ENCODE data around the gene TSGA10. TPM values are rescaled to one million over a fixed set of nuclear protein-coding genes. Genes with fewer than 3 reads are reported as not detected.

Gene TSGA10
- total RNA-seq, 4 donors from 2014 or later, result 0.40 to 5.8 (median 1.5) TPM

DNA sequence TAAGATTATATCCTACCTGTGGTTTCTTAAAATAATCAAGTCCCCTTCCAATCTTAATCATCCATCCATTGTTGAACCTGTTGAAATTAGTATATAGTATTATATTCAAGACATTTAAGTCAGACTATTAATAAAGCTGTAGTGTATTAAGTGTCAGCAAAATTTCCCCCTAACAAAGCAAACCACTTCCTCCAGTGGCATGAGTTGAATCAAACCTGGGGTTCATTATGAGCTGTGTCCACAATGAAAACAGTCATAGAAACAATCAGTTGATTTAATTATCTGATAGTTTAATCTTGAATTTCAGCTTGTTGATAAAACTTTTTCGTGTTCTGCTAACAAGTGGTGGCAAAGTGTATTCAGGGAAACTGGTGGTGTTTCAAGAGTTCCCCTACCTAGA, 14.8 kb upstream of the TSGA10 start:
- intact Hi-C loops (cut with DNase I; ENCODE audit: low total_unique reads) (no loop called here), in situ Hi-C loops (cut with MboI; ENCODE audit: low sequenced_read_pairs in 4 of 4) (no loop called here)
- H3K36me3 ChIP-seq, result peaks cover 0 to 62% of the 10 kb centered on the region in 2 donors
- DNase-seq, result no peak
- no peaks in the 10 kb centered on the region for H3K9me3 ChIP-seq
- TF ChIP-seq, protein P1, sequence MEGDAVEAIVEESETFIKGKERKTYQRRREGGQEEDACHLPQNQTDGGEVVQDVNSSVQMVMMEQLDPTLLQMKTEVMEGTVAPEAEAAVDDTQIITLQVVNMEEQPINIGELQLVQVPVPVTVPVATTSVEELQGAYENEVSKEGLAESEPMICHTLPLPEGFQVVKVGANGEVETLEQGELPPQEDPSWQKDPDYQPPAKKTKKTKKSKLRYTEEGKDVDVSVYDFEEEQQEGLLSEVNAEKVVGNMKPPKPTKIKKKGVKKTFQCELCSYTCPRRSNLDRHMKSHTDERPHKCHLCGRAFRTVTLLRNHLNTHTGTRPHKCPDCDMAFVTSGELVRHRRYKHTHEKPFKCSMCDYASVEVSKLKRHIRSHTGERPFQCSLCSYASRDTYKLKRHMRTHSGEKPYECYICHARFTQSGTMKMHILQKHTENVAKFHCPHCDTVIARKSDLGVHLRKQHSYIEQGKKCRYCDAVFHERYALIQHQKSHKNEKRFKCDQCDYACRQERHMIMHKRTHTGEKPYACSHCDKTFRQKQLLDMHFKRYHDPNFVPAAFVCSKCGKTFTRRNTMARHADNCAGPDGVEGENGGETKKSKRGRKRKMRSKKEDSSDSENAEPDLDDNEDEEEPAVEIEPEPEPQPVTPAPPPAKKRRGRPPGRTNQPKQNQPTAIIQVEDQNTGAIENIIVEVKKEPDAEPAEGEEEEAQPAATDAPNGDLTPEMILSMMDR (IDR thresholded peaks at IDR 0.05 in 4 of 5, conservative IDR thresholded peaks at IDR 0.05 in 1 of 5), result no peak
- no peak for TF ChIP-seq POLR2A (IDR thresholded peaks at IDR 0.05)
- no peak overlapping the region for H3K4me3 ChIP-seq
- H3K4me1 ChIP-seq, result no peaks in the 10 kb centered on the region
- H3K27me3 ChIP-seq, result no peaks in the 10 kb centered on the region
- no peak for ATAC-seq
- H3K27ac ChIP-seq, result no peak overlapping the region

DNA sequence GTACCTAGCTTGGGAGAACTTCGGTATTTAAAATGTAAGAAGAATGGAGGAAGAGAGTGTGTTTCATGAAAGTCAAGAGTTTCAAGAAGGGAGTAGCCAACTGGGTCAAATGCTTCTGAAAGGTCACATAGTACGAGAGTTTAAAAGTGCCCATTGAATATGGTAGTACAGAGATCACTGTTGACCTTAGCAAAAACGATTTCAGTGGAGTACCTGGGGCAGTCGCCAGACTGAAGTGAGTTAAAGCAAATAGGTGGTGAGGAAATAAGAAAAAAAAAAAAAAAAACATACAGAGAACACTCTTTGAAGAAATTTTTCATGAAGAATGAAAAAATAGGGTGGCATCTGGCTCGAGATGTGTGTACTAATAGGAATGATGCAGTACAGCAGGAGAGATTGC, 11.5 kb upstream of the TSGA10 start:
- ATAC-seq, result no peak
- intact Hi-C loops (cut with DNase I; ENCODE audit: low total_unique reads), result no loop called here
- Histone ChIP-seq H3K4me1 (no peaks in the 10 kb centered on the region), H3K27ac (no peak overlapping the region), H3K36me3 (peaks cover 0 to 54% of the 10 kb centered on the region in 2 donors), H3K9me3 (no peaks in the 10 kb centered on the region), H3K4me3 (no peak overlapping the region), H3K27me3 (no peaks in the 10 kb centered on the region)
- TF ChIP-seq, protein P1 (IDR thresholded peaks at IDR 0.05 in 4 of 5, conservative IDR thresholded peaks at IDR 0.05 in 1 of 5), result no peak
- TF ChIP-seq POLR2A (IDR thresholded peaks at IDR 0.05), result no peak
- no peak for DNase-seq
- in situ Hi-C loops (cut with MboI; ENCODE audit: low sequenced_read_pairs in 4 of 4), result no loop called here

DNA sequence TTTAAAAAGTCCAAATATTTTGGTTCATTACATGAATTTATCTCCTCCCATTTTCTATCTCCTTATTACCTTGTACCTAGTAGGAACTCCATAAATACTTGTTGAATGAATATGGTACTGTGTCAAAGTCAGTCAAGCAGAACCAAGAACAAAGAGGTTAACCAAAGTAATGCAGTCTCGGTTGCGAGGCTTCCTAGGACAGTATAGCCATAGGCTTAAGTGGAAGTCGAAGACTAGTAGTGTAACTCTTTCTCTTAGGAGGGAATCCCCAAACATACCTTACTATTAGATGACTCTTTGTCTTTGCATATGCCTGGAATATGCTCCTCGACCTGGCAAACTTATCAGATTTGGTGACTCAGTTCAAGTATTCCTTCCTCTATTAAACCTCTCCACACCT, 4.9 kb upstream of the TSGA10 start:
- Histone ChIP-seq H3K9me3 (no peaks in the 10 kb centered on the region), H3K4me1 (peaks cover 8 to 9% of the 10 kb centered on the region in 2 donors), H3K4me3 (no peak overlapping the region), H3K27me3 (no peaks in the 10 kb centered on the region), H3K36me3 (peaks cover 0 to 14% of the 10 kb centered on the region in 2 donors), H3K27ac (no peak overlapping the region)
- TF ChIP-seq, protein P1 (IDR thresholded peaks at IDR 0.05 in 4 of 5, conservative IDR thresholded peaks at IDR 0.05 in 1 of 5), result no peak
- TF ChIP-seq POLR2A (IDR thresholded peaks at IDR 0.05), result no peak
- in situ Hi-C loops (cut with MboI; ENCODE audit: low sequenced_read_pairs in 4 of 4), result no loop called here
- no peak for DNase-seq
- intact Hi-C loops (cut with DNase I; ENCODE audit: low total_unique reads), result loop anchor here (10.0 kb wide), 2 partner anchors 425 to 555 kb away; partner anchors contain the start of genes COA5, MGAT4A and UNC50
- no peak for ATAC-seq

DNA sequence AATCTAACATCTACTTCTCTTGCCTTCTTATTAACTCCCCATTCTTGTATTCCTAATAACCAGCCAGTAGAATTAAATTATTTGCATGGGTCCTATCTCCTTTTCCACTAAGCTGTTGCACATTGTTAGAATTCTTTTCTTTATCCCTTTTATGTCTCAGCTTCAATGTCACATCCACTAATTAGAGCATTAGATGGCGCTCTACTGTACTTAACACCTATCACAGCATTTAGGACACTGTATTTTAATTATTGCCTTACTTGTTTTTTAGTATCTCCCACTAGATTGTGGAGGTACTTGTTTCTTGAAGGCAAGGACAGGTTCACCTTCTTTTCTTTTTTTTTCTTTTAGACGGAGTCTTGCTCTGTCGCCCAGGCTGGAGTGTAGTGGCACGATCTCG, 3.9 kb upstream of the TSGA10 start:
- TF ChIP-seq, protein P1 (IDR thresholded peaks at IDR 0.05 in 4 of 5, conservative IDR thresholded peaks at IDR 0.05 in 1 of 5), result no peak
- no peak for TF ChIP-seq POLR2A (IDR thresholded peaks at IDR 0.05)
- Histone ChIP-seq H3K4me1 (peaks cover 15 to 16% of the 10 kb centered on the region in 2 donors), H3K36me3 (peaks cover 0 to 14% of the 10 kb centered on the region in 2 donors), H3K9me3 (no peaks in the 10 kb centered on the region), H3K27ac (no peak overlapping the region), H3K4me3 (no peak overlapping the region), H3K27me3 (no peaks in the 10 kb centered on the region)
- ATAC-seq, result no peak
- intact Hi-C loops (cut with DNase I; ENCODE audit: low total_unique reads), result loop anchor here (10.0 kb wide), 2 partner anchors 424 to 554 kb away; partner anchors contain the start of genes COA5, MGAT4A and UNC50
- no peak for DNase-seq
- in situ Hi-C loops (cut with MboI; ENCODE audit: low sequenced_read_pairs in 4 of 4), result no loop called here

DNA sequence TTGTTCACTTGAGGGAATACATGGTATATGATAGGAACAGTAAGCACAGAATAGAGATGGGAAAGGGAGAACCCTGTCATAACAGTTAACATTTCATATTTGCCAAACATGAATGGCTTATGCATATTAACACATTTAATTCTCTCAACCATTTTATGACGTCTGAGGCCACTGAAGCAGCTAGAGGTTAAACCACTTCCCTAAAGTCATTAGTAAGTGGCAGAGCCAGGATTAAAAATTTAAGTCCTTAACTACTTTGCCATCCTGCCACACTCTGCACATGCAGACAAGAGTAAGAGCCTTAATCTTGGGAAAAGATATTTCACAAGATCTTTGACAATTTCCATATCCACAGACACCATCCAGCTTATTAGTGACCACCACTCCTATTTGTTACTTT, 2.1 kb upstream of the TSGA10 start:
- Histone ChIP-seq H3K4me1 (peaks cover 20 to 31% of the 10 kb centered on the region in 2 donors), H3K27ac (no peak overlapping the region), H3K4me3 (no peak overlapping the region), H3K36me3 (peaks cover 0 to 14% of the 10 kb centered on the region in 2 donors), H3K27me3 (no peaks in the 10 kb centered on the region), H3K9me3 (no peaks in the 10 kb centered on the region)
- in situ Hi-C loops (cut with MboI; ENCODE audit: low sequenced_read_pairs in 4 of 4) (no loop called here), intact Hi-C loops (cut with DNase I; ENCODE audit: low total_unique reads) (loop anchor here (10.0 kb wide), 2 partner anchors 422 to 552 kb away; partner anchors contain the start of genes COA5, MGAT4A and UNC50)
- no peak for DNase-seq
- ATAC-seq, result no peak
- no peak for TF ChIP-seq POLR2A (IDR thresholded peaks at IDR 0.05)
- TF ChIP-seq, protein P1 (IDR thresholded peaks at IDR 0.05 in 4 of 5, conservative IDR thresholded peaks at IDR 0.05 in 1 of 5), result no peak

Measured in gastrocnemius medialis (tissue), 4 donors.